OCI-LY1 (cell line): ENCODE measurements around the gene SH3PXD2A.

Source experiments
- EZH2 ChIP-seq: fragments of 200-600 bp; sonication (generic), shearing (Covaris generic); IDR thresholded peaks from 2 replicates; pipeline ENCODE4 v1.8.0; 2017; ENCODE audit warnings: borderline replicate concordance, mixed run types, mild to moderate bottlenecking, antibody characterized with exemption, low read length, moderate library complexity, mixed read lengths
- TF ChIP-seq, protein P1 (sequence below): fragments of 200-600 bp; sonication (generic), shearing (Covaris generic); IDR thresholded peaks from 2 replicates; pipeline ENCODE4 v1.5.1; 2017; ENCODE audit warnings: mild to moderate bottlenecking, antibody characterized with exemption, low read length, moderate library complexity, mixed read lengths

- TF ChIP-seq, protein P1, sequence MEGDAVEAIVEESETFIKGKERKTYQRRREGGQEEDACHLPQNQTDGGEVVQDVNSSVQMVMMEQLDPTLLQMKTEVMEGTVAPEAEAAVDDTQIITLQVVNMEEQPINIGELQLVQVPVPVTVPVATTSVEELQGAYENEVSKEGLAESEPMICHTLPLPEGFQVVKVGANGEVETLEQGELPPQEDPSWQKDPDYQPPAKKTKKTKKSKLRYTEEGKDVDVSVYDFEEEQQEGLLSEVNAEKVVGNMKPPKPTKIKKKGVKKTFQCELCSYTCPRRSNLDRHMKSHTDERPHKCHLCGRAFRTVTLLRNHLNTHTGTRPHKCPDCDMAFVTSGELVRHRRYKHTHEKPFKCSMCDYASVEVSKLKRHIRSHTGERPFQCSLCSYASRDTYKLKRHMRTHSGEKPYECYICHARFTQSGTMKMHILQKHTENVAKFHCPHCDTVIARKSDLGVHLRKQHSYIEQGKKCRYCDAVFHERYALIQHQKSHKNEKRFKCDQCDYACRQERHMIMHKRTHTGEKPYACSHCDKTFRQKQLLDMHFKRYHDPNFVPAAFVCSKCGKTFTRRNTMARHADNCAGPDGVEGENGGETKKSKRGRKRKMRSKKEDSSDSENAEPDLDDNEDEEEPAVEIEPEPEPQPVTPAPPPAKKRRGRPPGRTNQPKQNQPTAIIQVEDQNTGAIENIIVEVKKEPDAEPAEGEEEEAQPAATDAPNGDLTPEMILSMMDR = no peak
- no peak for TF ChIP-seq EZH2
These were observed 50.5 kb downstream of the SH3PXD2A start for GRCh38 chr10:103804871-103805270.
